GM10266 (cell line): ENCODE data around the gene NFIB.

Experiments
- DNase-seq: peaks from one replicate; pipeline ENCODE4 v3.0.0; 2012; ENCODE audit errors: extremely low spot score
- TF ChIP-seq, protein P1 (sequence below): IDR thresholded peaks from 2 replicates; pipeline ENCODE4 v1.5.1; 2012; ENCODE audit warnings: mild to moderate bottlenecking, low read depth; ENCODE audit not compliant: control insufficient read depth, insufficient read depth; ENCODE audit errors: missing control alignments

NFIB gene

GRCh38 chr9:14300040-14300439 lies 13.9 kb downstream of the NFIB start:
- TF ChIP-seq, protein P1, sequence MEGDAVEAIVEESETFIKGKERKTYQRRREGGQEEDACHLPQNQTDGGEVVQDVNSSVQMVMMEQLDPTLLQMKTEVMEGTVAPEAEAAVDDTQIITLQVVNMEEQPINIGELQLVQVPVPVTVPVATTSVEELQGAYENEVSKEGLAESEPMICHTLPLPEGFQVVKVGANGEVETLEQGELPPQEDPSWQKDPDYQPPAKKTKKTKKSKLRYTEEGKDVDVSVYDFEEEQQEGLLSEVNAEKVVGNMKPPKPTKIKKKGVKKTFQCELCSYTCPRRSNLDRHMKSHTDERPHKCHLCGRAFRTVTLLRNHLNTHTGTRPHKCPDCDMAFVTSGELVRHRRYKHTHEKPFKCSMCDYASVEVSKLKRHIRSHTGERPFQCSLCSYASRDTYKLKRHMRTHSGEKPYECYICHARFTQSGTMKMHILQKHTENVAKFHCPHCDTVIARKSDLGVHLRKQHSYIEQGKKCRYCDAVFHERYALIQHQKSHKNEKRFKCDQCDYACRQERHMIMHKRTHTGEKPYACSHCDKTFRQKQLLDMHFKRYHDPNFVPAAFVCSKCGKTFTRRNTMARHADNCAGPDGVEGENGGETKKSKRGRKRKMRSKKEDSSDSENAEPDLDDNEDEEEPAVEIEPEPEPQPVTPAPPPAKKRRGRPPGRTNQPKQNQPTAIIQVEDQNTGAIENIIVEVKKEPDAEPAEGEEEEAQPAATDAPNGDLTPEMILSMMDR = no peak
- no peak for DNase-seq

- no peak for DNase-seq
- TF ChIP-seq, protein P1 = no peak
Measured at GRCh38 chr9:14298601-14299022, 15.3 kb downstream of the NFIB start.

- TF ChIP-seq, protein P1 = no peak
Measured at GRCh38 chr9:14296495-14297113, 17.3 kb downstream of the NFIB start.

DNA sequence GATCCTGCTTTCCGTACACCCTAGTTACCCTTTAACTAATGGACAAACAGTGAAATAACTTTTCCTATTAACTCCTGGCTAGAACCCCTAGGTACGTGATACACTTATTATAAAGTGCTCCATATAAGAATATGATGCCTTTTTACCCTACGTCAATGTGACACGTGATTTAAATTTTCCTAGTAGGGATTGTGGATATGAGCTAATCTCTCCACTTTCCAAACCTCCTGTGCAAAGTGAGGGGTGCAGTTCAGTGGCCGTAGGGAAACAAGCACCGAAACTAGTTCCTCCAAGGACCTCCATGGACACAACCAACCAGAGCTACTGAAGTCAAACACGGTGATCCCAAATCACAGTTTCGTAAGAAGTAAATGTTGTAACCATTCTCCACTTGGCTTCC lies 19.3 kb downstream of the NFIB start:
- TF ChIP-seq, protein P1 = no peak
- DNase-seq = no peak

More at GRCh38 chr9:14296495-14297113, 17.3 kb downstream of the NFIB start:
- DNase-seq = no peak

- no peak for DNase-seq
- TF ChIP-seq, protein P1 = no peak
Measured at GRCh38 chr9:14293801-14294200, 20.1 kb downstream of the NFIB start.

GRCh38 chr9:14292181-14292739 lies 21.7 kb downstream of the NFIB start:
- TF ChIP-seq, protein P1 = no peak

DNA sequence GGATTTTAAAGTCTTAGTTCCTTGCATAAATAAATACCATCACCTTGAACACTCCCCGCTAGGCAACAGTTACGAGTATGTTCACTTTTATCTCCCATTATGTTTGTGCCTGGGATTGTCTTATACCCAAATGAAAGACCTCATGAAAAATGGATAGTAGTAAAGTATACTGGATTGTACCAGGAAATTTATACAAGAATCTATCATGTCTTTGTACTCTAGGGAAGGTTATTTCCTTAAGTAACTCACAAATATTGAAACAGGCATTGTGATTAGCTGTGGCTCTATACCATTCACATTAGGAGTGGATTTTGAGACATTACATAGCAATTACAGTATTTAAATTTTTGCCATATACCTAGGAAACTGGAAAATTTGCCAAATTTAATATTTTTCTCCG lies 24.0 kb downstream of the NFIB start:
- DNase-seq = no peak
- TF ChIP-seq, protein P1 = no peak

More at GRCh38 chr9:14292181-14292739, 21.7 kb downstream of the NFIB start:
- no peak for DNase-seq
